HepG2 (cell line): ENCODE results near the gene CLMP. TPM values are rescaled to one million over a fixed set of nuclear protein-coding genes. Genes with fewer than 3 reads are reported as not detected.

Source experiments
- ATAC-seq: fragments of 200-7000 bp; cut with Tn5 transposase; 3 replicates; pipeline ENCODE4 v1.9.1; 2020; ENCODE audit warnings: mild to moderate bottlenecking, moderate library complexity
- BruUV-seq: library from RNA; stranded (reverse); fragments of 400-500 nt; replicated peaks from 2 replicates; lab custom pipeline; 2021; lab: Mats Ljungman, UMichigan
- CTCF ChIA-PET: fragments of 300-600 bp; formaldehyde crosslinking; extraction: SDS; loops from one replicate; lab custom pipeline; 2021; ENCODE audit warnings: low total read pairs, inconsistent platforms, low intra/inter-chr PET ratio; lab: Yijun Ruan, JAX
- POLR2A ChIA-PET: fragments of 350-600 bp; sonication (Branson Sonifier 250); formaldehyde crosslinking; loops from one replicate; lab custom pipeline; 2020; ENCODE audit warnings: antibody characterized with exemption, inconsistent platforms; lab: Yijun Ruan, JAX
- DNase-seq: peaks from one replicate; pipeline ENCODE4 v3.0.0-alpha.2; 2015; ENCODE audit warnings: low spot score
- FAIRE-seq: peaks from 3 replicates; lab custom pipeline; 2011; peaks lifted over from hg19 to GRCh38; lab: Jason Lieb, UNC
- H2AFZ ChIP-seq: one replicate; pipeline ENCODE4 v1.6.1; 2011; ENCODE audit warnings: low read length, inconsistent platforms
- H3K27ac ChIP-seq: fragments of 300-600 bp; 3 replicates; pipeline ENCODE4 v1.8.0; 2011; ENCODE audit warnings: mixed run types, mild to moderate bottlenecking, mixed read lengths, low read length, inconsistent platforms; ENCODE audit not compliant: insufficient read depth; ENCODE audit errors: extremely low read length
- H3K27me3 ChIP-seq, 2 experiments: fragments of 200-600 bp in 1 of 2; 2 replicates in 1 of 2; 3 replicates in 1 of 2; pipeline versions ENCODE4 v1.6.0 to v1.8.0; 2011; ENCODE audit warnings: low read length in 2 of 2, mild to moderate bottlenecking in 2 of 2, moderate library complexity in 2 of 2, inconsistent platforms in 1 of 2; ENCODE audit not compliant: insufficient read depth in 2 of 2, control insufficient read depth in 1 of 2
- H3K36me3 ChIP-seq, 2 experiments: fragments of 200-600 bp in 1 of 2; replicated peaks in 1 of 2; 2 replicates in 1 of 2; 3 replicates in 1 of 2; pipeline versions ENCODE4 v1.5.1 to v1.8.0; 2011; ENCODE audit warnings: low read length in 2 of 2, inconsistent platforms in 1 of 2; ENCODE audit not compliant: insufficient read depth in 2 of 2, control insufficient read depth in 1 of 2
- H3K4me1 ChIP-seq: 2 replicates; pipeline ENCODE4 v1.5.1; 2012; ENCODE audit warnings: low read length, inconsistent platforms; ENCODE audit not compliant: insufficient read depth
- H3K4me2 ChIP-seq: 2 replicates; pipeline ENCODE4 v1.6.0; 2011; ENCODE audit warnings: low read depth, low read length, inconsistent platforms
- H3K4me3 ChIP-seq, 3 experiments: fragments of 200-600 bp in 1 of 3; sonication (generic), shearing (Covaris generic) in 1 of 3; replicated peaks in 1 of 3; 2 replicates each; pipeline ENCODE4 v1.5.1; 2011 to 2016; ENCODE audit warnings: low read length in 3 of 3, inconsistent platforms in 2 of 3, low read depth in 2 of 3, mild to moderate bottlenecking in 2 of 3, control low read depth in 1 of 3, mixed read lengths in 1 of 3; ENCODE audit not compliant: insufficient read depth in 1 of 3
- H3K79me2 ChIP-seq: one replicate; pipeline ENCODE4 v1.6.1; 2011; ENCODE audit warnings: low read length, inconsistent platforms; ENCODE audit not compliant: insufficient read depth
- H3K9ac ChIP-seq: 2 replicates; pipeline ENCODE4 v1.6.0; 2011; ENCODE audit warnings: mild to moderate bottlenecking, low read depth, low read length, inconsistent platforms; ENCODE audit not compliant: insufficient read depth
- H3K9me3 ChIP-seq: 2 replicates; pipeline ENCODE4 v1.5.1; 2012; ENCODE audit warnings: mild to moderate bottlenecking, low read length
- H4K20me1 ChIP-seq: 2 replicates; pipeline ENCODE4 v1.6.0; 2011; ENCODE audit warnings: inconsistent platforms, mild to moderate bottlenecking, low read length, moderate library complexity; ENCODE audit not compliant: insufficient read depth
- CBX2 ChIP-seq, 2 experiments: fragments of 200-600 bp in 1 of 2; sonication (generic); formaldehyde crosslinking in 1 of 2; IDR thresholded peaks; 2 replicates each; pipeline versions ENCODE4 v1.7.0 to v1.8.1; 2018 to 2022; ENCODE audit warnings: low read depth in 2 of 2, low read length in 1 of 2, mild to moderate bottlenecking in 1 of 2, missing genetic modification reagents in 1 of 2
- ISL2 ChIP-seq: sonication (generic); formaldehyde crosslinking; IDR thresholded peaks from 2 replicates; pipeline ENCODE4 v1.5.0; 2020; ENCODE audit warnings: missing genetic modification reagents
- POLR2G ChIP-seq: fragments of 200-400 bp; formaldehyde crosslinking; IDR thresholded peaks from 2 replicates; pipeline ENCODE4 v1.6.1; 2018; ENCODE audit warnings: mild to moderate bottlenecking, low read depth, low read length, moderate library complexity
- ZNF441 ChIP-seq: sonication (generic); formaldehyde crosslinking; IDR thresholded peaks from 2 replicates; pipeline ENCODE4 v1.7.0; 2021; ENCODE audit warnings: missing genetic modification reagents, borderline replicate concordance
- ZNF510 ChIP-seq: sonication (generic); formaldehyde crosslinking; IDR thresholded peaks from 2 replicates; pipeline ENCODE4 v1.4.0; 2020; ENCODE audit warnings: low read depth, mild to moderate bottlenecking, missing genetic modification reagents
- ZNF619 ChIP-seq: sonication (generic); formaldehyde crosslinking; IDR thresholded peaks from 2 replicates; pipeline ENCODE4 v1.4.0; 2020; ENCODE audit warnings: mild to moderate bottlenecking, missing genetic modification reagents
- WGBS: methylation state at CpG from one replicate; pipeline ENCODE4 v1.1.6; 2017; ENCODE audit warnings: low lambda C conversion rate; 5-methylcytosine and 5-hydroxymethylcytosine counted together
- in situ Hi-C: cut with HindIII; loops from 2 replicates; pipeline ENCODE4 v1.10.0; 2017; ENCODE audit warnings: low pct_unique_long_range_greater_than_20kb; ENCODE audit not compliant: extremely low pct_ligation_motif_present
- intact Hi-C: fragments of 100-400 bp; cut with micrococcal nuclease; formaldehyde crosslinking; loops from one replicate; pipeline ENCODE4 v1.10.0; 2022; ENCODE audit not compliant: unreplicated experiment
- polyA plus RNA-seq, 8 experiments: library from polyadenylated mRNA; depleted of rRNA in 3 of 8; stranded (reverse) in 7 of 8; unstranded in 1 of 8; fragments of >200 nt; fragmentation: Illumina TruSeq in 4 of 8; extraction: Trizol in 4 of 8; gene quantifications; 2 replicates each; pipeline versions ENCODE4 v1.2.1 to v1.2.3, GENCODE V29; 2011 to 2016; ENCODE audit warnings: low read depth in 4 of 8, missing spikeins in 1 of 8, mixed read lengths in 1 of 8; ENCODE audit not compliant: insufficient read depth in 1 of 8
- total RNA-seq, 5 experiments: library from RNA; depleted of rRNA; stranded (reverse); fragments of >200 nt; fragmentation: Illumina TruSeq; extraction: Trizol; gene quantifications; 2 replicates each; pipeline ENCODE4 v1.2.3, GENCODE V29; 2016; ENCODE audit warnings: low read depth in 1 of 5
- TF ChIP-seq, protein P1 (sequence below): sonication (generic); formaldehyde crosslinking; IDR thresholded peaks from 2 replicates; pipeline ENCODE4 v1.5.0; 2020; ENCODE audit warnings: missing genetic modification reagents
- TF ChIP-seq, protein P2 (sequence below): sonication (generic); formaldehyde crosslinking; IDR thresholded peaks from 2 replicates; pipeline ENCODE4 v1.8.1; 2022; ENCODE audit warnings: mild to moderate bottlenecking, missing genetic modification reagents
- TF ChIP-seq, protein P3 (sequence below): sonication (generic); formaldehyde crosslinking; IDR thresholded peaks from 2 replicates; pipeline ENCODE4 v1.8.0; 2022; ENCODE audit warnings: missing genetic modification reagents, mild to moderate bottlenecking, inconsistent platforms, borderline replicate concordance

Gene CLMP
- total and polyA plus RNA-seq, 2 of the 13 experiments (the other 11 are each of a cell fraction or from before 2014, with no cell fraction given) = not detected

DNA sequence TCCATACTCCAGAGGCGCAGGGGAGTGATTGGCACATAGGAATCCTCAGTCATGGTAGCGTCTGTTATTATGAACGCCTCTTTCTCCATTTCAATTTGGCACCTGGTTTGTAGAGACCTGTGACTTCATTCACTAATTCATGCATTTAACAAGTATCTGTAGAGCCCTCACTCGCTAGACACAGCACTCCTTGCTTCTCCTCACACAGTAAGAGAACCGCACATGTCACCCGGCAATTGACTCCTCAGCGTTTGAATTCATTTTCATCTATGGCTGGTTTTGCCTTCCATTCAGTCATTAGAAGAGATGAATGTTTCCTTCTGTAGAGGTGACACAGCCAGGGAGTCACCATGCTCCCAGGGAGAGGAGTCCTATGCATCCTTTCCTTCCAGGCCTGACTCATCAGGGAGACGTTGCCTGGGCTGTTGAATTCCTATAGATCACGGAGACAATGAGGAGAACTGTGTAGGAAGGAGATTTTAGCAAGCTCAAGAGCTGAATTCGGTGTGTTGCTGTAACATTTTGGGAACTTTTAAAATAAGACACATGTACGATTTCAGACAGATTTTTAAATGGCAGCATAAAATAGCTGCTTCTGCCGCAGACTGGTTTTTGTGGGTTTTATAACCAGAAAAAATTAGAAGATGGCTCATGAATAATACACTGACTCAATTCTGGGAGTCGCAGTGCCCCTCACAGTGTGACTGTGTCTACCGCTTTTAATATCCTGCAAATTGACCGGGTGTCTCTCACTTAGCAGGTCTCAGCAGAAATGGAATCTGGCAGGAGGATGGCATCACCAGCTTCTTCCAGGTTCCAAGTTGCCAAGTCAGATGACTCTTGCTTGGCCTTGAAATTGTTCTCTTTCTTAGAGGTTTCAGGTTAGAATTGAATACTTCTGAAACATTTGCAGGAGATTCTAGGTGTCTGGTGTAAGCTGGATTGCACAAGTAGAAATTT lies 44.4 kb upstream of the CLMP start:
- Histone ChIP-seq H2AFZ (no peak overlapping the region), H3K79me2 (no peaks in the 10 kb centered on the region), H3K4me1 (no peaks in the 10 kb centered on the region), H3K4me3 (no peak overlapping the region), H3K27me3 (no peaks in the 10 kb centered on the region), H3K27ac (no peak overlapping the region), H3K36me3 (no peaks in the 10 kb centered on the region), H3K4me2 (no peak overlapping the region), H3K9ac (no peak overlapping the region), H3K9me3 (no peaks in the 10 kb centered on the region), H4K20me1 (no peaks in the 10 kb centered on the region)
- FAIRE-seq (no peak), ATAC-seq (no peak), DNase-seq (no peak)
- no TSS peak for BruUV-seq
- intact Hi-C loops (no loop called here), in situ Hi-C loops (no loop called here)
- ChIA-PET CTCF (no interaction called here), POLR2A (no interaction called here)
- WGBS = 46% methylated on average over 14 of the region's 15 CpGs
- TF ChIP-seq ISL2 = no peak
- TF ChIP-seq, protein P1, sequence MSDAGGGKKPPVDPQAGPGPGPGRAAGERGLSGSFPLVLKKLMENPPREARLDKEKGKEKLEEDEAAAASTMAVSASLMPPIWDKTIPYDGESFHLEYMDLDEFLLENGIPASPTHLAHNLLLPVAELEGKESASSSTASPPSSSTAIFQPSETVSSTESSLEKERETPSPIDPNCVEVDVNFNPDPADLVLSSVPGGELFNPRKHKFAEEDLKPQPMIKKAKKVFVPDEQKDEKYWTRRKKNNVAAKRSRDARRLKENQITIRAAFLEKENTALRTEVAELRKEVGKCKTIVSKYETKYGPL = no peak
- TF ChIP-seq ZNF441 (CRISPR knock-in tag) = no peak
- no peak for TF ChIP-seq CBX2 (IDR thresholded peaks at IDR 0.05; ENCODE audit: low read depth, low read length)
- TF ChIP-seq CBX2 (CRISPR knock-in tag; IDR thresholded peaks at IDR 0.05; ENCODE audit: low read depth) = no peak
- TF ChIP-seq ZNF619 (CRISPR knock-in tag) = no peak
- no peak for TF ChIP-seq POLR2G
- no peak for TF ChIP-seq ZNF510
- TF ChIP-seq, protein P2, sequence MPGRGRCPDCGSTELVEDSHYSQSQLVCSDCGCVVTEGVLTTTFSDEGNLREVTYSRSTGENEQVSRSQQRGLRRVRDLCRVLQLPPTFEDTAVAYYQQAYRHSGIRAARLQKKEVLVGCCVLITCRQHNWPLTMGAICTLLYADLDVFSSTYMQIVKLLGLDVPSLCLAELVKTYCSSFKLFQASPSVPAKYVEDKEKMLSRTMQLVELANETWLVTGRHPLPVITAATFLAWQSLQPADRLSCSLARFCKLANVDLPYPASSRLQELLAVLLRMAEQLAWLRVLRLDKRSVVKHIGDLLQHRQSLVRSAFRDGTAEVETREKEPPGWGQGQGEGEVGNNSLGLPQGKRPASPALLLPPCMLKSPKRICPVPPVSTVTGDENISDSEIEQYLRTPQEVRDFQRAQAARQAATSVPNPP (CRISPR knock-in tag) = no peak
- TF ChIP-seq, protein P3, sequence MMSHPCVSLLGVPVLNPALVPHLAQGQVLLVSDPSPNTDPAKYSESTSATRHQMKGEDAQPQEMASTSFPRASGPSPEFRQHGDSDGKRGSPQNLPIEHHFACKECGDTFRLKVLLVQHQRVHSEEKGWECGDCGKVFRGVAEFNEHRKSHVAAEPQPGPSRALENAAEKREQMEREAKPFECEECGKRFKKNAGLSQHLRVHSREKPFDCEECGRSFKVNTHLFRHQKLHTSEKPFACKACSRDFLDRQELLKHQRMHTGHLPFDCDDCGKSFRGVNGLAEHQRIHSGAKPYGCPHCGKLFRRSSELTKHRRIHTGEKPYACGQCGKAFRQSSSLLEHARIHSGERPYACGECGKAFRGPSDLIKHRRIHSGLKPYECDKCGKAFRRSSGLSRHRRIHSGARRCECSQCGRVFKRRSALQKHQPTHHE (CRISPR knock-in tag) = no peak
